Endothelial cell of umbilical vein (primary cell): Measurements from ENCODE around the gene FBXO8. TPM values are rescaled to one million over a fixed set of nuclear protein-coding genes. Genes with fewer than 3 reads are reported as not detected.

ENCODE experiments used
- BruUV-seq: library from RNA; stranded (reverse); fragments of 400-500 nt; replicated peaks from 2 replicates; lab custom pipeline; 2021; lab: Mats Ljungman, UMichigan
- CTCF ChIA-PET: fragments of 300-600, 350-600 bp; sonication (Branson Sonifier 250); formaldehyde crosslinking; loops from one replicate; lab custom pipeline; 2021; ENCODE audit warnings: antibody characterized with exemption, inconsistent platforms; lab: Charles Lee
- POLR2A ChIA-PET: fragments of 300-600, 350-600 bp; sonication (Branson Sonifier 250); formaldehyde crosslinking; loops from one replicate; lab custom pipeline; 2021; ENCODE audit warnings: antibody characterized with exemption, inconsistent platforms; lab: Charles Lee
- DNase-seq: peaks from one replicate; pipeline ENCODE4 v3.0.0-alpha.2; 2011; ENCODE audit warnings: low read depth, low spot score
- FAIRE-seq: peaks from 2 replicates; lab custom pipeline; 2011; peaks lifted over from hg19 to GRCh38; lab: Jason Lieb, UNC
- H2AFZ ChIP-seq: 2 replicates; pipeline ENCODE4 v1.6.0; 2012; ENCODE audit warnings: low read depth, low read length, control low read depth, inconsistent platforms
- H3K27ac ChIP-seq: 2 replicates; pipeline ENCODE4 v1.5.1; 2011; ENCODE audit warnings: low read depth, mild to moderate bottlenecking, control low read depth, low read length, moderate library complexity; ENCODE audit not compliant: insufficient read depth
- H3K27me3 ChIP-seq, 2 experiments: 2 replicates each; pipeline versions ENCODE4 v1.6.0 to v1.6.1; 2011; ENCODE audit warnings: low read length in 2 of 2, mixed read lengths in 1 of 2; ENCODE audit not compliant: control insufficient read depth in 2 of 2, insufficient read depth in 2 of 2
- H3K36me3 ChIP-seq, 2 experiments: 2 replicates in 1 of 2; 3 replicates in 1 of 2; pipeline ENCODE4 v1.5.1; 2011; ENCODE audit warnings: low read length in 2 of 2, mild to moderate bottlenecking in 1 of 2, moderate library complexity in 1 of 2; ENCODE audit not compliant: control insufficient read depth in 2 of 2, insufficient read depth in 2 of 2; ENCODE audit errors: extremely low read depth in 1 of 2
- H3K4me1 ChIP-seq: 3 replicates; pipeline ENCODE4 v1.5.1; 2011; ENCODE audit warnings: mild to moderate bottlenecking, low read length; ENCODE audit not compliant: control insufficient read depth, insufficient read depth; ENCODE audit errors: extremely low read depth
- H3K4me2 ChIP-seq: 2 replicates; pipeline ENCODE4 v1.6.1; 2011; ENCODE audit warnings: low read length, control low read depth, mixed read lengths; ENCODE audit not compliant: insufficient read depth
- H3K4me3 ChIP-seq, 3 experiments: fragments of 200-600 bp in 1 of 3; sonication (generic), shearing (Covaris generic) in 1 of 3; replicated peaks in 1 of 3; 2 replicates each; pipeline ENCODE4 v1.5.1; 2011 to 2016; ENCODE audit warnings: control low read depth in 3 of 3, low read length in 3 of 3, mild to moderate bottlenecking in 2 of 3, inconsistent platforms in 1 of 3, low read depth in 1 of 3, moderate library complexity in 1 of 3; ENCODE audit not compliant: insufficient read depth in 1 of 3
- H3K79me2 ChIP-seq: 2 replicates; pipeline ENCODE4 v1.6.0; 2012; ENCODE audit warnings: low read length, inconsistent platforms; ENCODE audit not compliant: control insufficient read depth, insufficient read depth
- H3K9ac ChIP-seq: replicated peaks from 2 replicates; pipeline ENCODE3; 2011; ENCODE audit warnings: low read length, control low read depth; ENCODE audit not compliant: insufficient read depth; ENCODE audit errors: extremely low read depth
- H3K9me1 ChIP-seq: replicated peaks from 3 replicates; pipeline ENCODE4 v1.6.0; 2011; ENCODE audit warnings: mild to moderate bottlenecking, low read length; ENCODE audit not compliant: control insufficient read depth, insufficient read depth; ENCODE audit errors: extremely low read depth
- H3K9me3 ChIP-seq: replicated peaks from 2 replicates; pipeline ENCODE4 v1.5.1; 2012; ENCODE audit warnings: low read length, inconsistent platforms; ENCODE audit not compliant: control insufficient read depth, insufficient read depth
- H4K20me1 ChIP-seq: replicated peaks from 2 replicates; pipeline ENCODE3; 2011; ENCODE audit warnings: mild to moderate bottlenecking, low read length; ENCODE audit not compliant: control insufficient read depth, insufficient read depth; ENCODE audit errors: extremely low read depth
- EZH2 ChIP-seq: IDR thresholded peaks from 2 replicates; pipeline ENCODE4 v1.6.1; 2012; ENCODE audit warnings: borderline replicate concordance, low read depth, mild to moderate bottlenecking, moderate library complexity, low read length, inconsistent platforms; ENCODE audit not compliant: severe bottlenecking
- FOS ChIP-seq: IDR thresholded peaks from 2 replicates; pipeline ENCODE4 v1.6.1; 2011; ENCODE audit warnings: mild to moderate bottlenecking, low read length, moderate library complexity, borderline replicate concordance; ENCODE audit not compliant: insufficient read depth
- GATA2 ChIP-seq: IDR thresholded peaks from 2 replicates; pipeline ENCODE4 v1.7.0; 2011; ENCODE audit warnings: low read depth, mild to moderate bottlenecking, moderate library complexity, mixed read lengths, low read length; ENCODE audit not compliant: insufficient read length, insufficient read depth
- JUN ChIP-seq: IDR thresholded peaks from 2 replicates; pipeline ENCODE4 v1.6.1; 2011; ENCODE audit warnings: borderline replicate concordance, low read depth; ENCODE audit not compliant: insufficient read length, insufficient read depth
- MYC ChIP-seq: IDR thresholded peaks from one replicate; pipeline ENCODE4 v1.6.1; 2011; ENCODE audit warnings: mild to moderate bottlenecking, low read depth, low read length
- POLR2A ChIP-seq: IDR thresholded peaks from 2 replicates; pipeline ENCODE4 v1.6.1; 2012; ENCODE audit warnings: low read depth, mild to moderate bottlenecking, control low read depth, low read length
- POLR2AphosphoS5 ChIP-seq: IDR thresholded peaks from 2 replicates; pipeline ENCODE4 v1.6.1; 2012; ENCODE audit warnings: low read depth, mild to moderate bottlenecking, control low read depth, low read length, moderate library complexity; ENCODE audit not compliant: insufficient read depth
- dilution Hi-C: fragments of 300-500 bp; cut with MboI; formaldehyde crosslinking; loops from one replicate; pipeline ENCODE4 v1.15.0; 2019; ENCODE audit warnings: low sequenced_read_pairs; ENCODE audit not compliant: extremely low pct_ligation_motif_present
- intact Hi-C: fragments of 100-400 bp; cut with micrococcal nuclease; formaldehyde crosslinking; loops from one replicate; pipeline ENCODE4 v1.10.0; 2022
- polyA plus RNA-seq, 4 experiments: library from polyadenylated mRNA; depleted of rRNA in 3 of 4; stranded (reverse) in 3 of 4; unstranded in 1 of 4; fragments of >200 nt; gene quantifications; 2 replicates each; pipeline versions ENCODE4 v1.2.1 to v1.2.3, GENCODE V29; 2011 to 2012; ENCODE audit warnings: missing spikeins in 1 of 4
- total RNA-seq: library from RNA; stranded (reverse); gene quantifications from 2 replicates; pipeline ENCODE4 v1.2.3, GENCODE V29; 2021
- TF ChIP-seq, protein P1 (sequence below), 2 donors: IDR thresholded peaks; 1 replicate in 1 of 2; 2 replicates in 1 of 2; pipeline ENCODE4 v1.5.1; 2011; ENCODE audit warnings: low read length in 2 of 2, mild to moderate bottlenecking in 2 of 2, moderate library complexity in 2 of 2, control low read depth in 1 of 2, inconsistent platforms in 1 of 2, low read depth in 1 of 2; ENCODE audit not compliant: insufficient read depth in 1 of 2; ENCODE audit errors: extremely low read depth in 1 of 2
- TF ChIP-seq, protein P2 (sequence below): IDR thresholded peaks from 2 replicates; pipeline ENCODE4 v1.6.1; 2011; ENCODE audit not compliant: insufficient read depth, insufficient read length

The FBXO8 gene
- total and polyA plus RNA-seq, 2 donors (not counting 3 experiments of a cell fraction or from before 2014, with no cell fraction given) = 9.9 to 14.5 TPM

DNA sequence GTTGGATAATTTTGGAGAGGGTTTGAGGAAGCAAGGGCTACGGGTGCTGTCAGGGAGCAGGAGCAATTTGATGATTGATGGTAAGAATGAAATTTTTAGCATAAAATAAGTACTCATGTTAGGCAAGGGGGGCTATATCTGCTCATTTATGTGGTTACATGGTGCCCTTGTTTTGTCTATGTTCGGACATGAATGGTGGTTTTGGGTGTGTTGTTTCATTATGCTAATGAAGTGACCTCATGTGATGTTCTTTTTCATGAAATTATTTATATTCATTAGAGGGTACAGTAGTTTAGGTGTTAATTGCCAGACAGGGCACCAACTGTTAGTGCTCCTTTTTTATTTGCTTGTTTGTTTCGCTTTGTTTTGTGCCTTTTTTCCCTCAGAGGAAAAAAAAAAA lies 29.5 kb upstream of the FBXO8 start:
- Histone ChIP-seq H3K27me3 (no peaks in the 10 kb centered on the region), H3K9ac (no peak overlapping the region), H3K4me3 (no peak overlapping the region), H3K27ac (no peak overlapping the region), H4K20me1 (no peaks in the 10 kb centered on the region), H3K9me1 (no peaks in the 10 kb centered on the region), H3K79me2 (no peaks in the 10 kb centered on the region), H3K4me2 (no peak overlapping the region), H3K9me3 (no peaks in the 10 kb centered on the region), H3K4me1 (peaks cover 3% of the 10 kb centered on the region), H2AFZ (no peak overlapping the region), H3K36me3 (no peaks in the 10 kb centered on the region)
- FAIRE-seq = no peak
- TF ChIP-seq FOS (no peak), POLR2AphosphoS5 (no peak), MYC (no peak), EZH2 (no peak), GATA2 (no peak), JUN (no peak), POLR2A (no peak)
- TF ChIP-seq, protein P1, sequence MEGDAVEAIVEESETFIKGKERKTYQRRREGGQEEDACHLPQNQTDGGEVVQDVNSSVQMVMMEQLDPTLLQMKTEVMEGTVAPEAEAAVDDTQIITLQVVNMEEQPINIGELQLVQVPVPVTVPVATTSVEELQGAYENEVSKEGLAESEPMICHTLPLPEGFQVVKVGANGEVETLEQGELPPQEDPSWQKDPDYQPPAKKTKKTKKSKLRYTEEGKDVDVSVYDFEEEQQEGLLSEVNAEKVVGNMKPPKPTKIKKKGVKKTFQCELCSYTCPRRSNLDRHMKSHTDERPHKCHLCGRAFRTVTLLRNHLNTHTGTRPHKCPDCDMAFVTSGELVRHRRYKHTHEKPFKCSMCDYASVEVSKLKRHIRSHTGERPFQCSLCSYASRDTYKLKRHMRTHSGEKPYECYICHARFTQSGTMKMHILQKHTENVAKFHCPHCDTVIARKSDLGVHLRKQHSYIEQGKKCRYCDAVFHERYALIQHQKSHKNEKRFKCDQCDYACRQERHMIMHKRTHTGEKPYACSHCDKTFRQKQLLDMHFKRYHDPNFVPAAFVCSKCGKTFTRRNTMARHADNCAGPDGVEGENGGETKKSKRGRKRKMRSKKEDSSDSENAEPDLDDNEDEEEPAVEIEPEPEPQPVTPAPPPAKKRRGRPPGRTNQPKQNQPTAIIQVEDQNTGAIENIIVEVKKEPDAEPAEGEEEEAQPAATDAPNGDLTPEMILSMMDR (IDR thresholded peaks at IDR 0.05; ENCODE audit: extremely low read depth in 1 of 2, insufficient read depth in 1 of 2, low read depth in 1 of 2, low read length in 2 of 2) = no peak
- TF ChIP-seq, protein P2, sequence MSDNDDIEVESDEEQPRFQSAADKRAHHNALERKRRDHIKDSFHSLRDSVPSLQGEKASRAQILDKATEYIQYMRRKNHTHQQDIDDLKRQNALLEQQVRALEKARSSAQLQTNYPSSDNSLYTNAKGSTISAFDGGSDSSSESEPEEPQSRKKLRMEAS = no peak
- intact Hi-C loops = loop anchor here (10.0 kb wide), 2 partner anchors 188 to 978 kb away; partner anchors contain the start of gene HMGB2
- ChIA-PET POLR2A (no interaction called here), CTCF (no interaction called here)
- no TSS peak for BruUV-seq
- no peak for DNase-seq
- dilution Hi-C loops = no loop called here
